ENCODE measurements around the gene ANO2.

The ANO2 gene

DNA sequence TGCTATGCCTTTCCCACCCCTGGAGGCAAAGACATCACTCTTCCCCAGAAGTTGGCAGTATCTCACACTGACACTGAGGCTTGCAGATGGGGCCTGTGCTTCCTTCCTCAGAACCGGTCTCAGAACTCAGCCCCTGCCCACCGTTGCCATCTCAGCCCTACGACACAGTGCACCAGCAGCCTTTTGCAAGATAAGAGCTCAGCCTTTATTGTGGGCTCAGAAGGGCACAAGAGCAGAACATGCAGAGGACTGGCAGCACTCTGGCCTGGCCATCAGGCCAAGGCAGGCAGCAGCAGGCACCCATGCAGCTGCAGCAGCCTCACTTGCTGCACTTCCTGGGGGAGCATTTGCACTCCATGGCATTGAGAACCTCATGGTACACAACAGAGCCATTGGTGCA, 3.6 kb upstream of the ANO2 start:
- TF ChIP-seq ZNF274 (IDR thresholded peaks at IDR 0.05; ENCODE audit: low read depth, low read length), result no peak
- H3K4me3 ChIP-seq (ENCODE audit: low read length), result no peak overlapping the region

GRCh38 chr12:5947006-5947405, 1.9 kb upstream of the ANO2 start:
- H3K4me3 ChIP-seq (ENCODE audit: low read length), result no peak overlapping the region
- TF ChIP-seq ZNF274 (IDR thresholded peaks at IDR 0.05; ENCODE audit: low read depth, low read length), result no peak

DNA sequence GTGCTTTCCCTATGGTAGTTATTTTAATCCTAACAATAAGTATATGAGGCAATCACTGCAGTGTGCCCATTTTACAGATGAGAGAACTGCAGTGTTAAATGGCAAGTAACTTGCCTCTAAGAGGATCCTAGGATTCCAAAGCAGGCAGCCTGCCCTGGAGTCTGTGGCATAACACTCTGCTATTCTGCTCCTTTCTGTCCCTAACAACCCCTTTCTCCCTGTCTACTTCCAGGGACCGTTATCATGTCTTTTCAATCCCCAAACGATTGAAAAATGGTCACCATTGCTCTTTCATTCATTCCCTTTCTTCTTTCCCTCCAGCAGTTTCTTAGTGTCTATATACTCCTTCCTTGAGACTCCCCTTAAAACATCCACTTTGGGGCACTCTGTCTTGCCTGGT, 1.3 kb upstream of the ANO2 start:
- TF ChIP-seq ZNF274 (IDR thresholded peaks at IDR 0.05; ENCODE audit: low read depth, low read length), result no peak

GRCh38 chr12:5944688-5945070, 380 bp downstream of the ANO2 start:
- TF ChIP-seq ZNF274 (IDR thresholded peaks at IDR 0.05; ENCODE audit: low read depth, low read length), result no peak
- no peak overlapping the region; the same call in 1 of the 2 replicates for H3K4me3 ChIP-seq (ENCODE audit: low read length)

More for the DNA sequence above, 1.3 kb upstream of the ANO2 start:
- no peak overlapping the region for H3K4me3 ChIP-seq (ENCODE audit: low read length)

- H3K4me3 ChIP-seq (ENCODE audit: low read length), result no peak overlapping the region
- no peak for TF ChIP-seq ZNF274 (IDR thresholded peaks at IDR 0.05; ENCODE audit: low read depth, low read length)
Observed at GRCh38 chr12:5944053-5944452, 1.0 kb downstream of the ANO2 start.

DNA sequence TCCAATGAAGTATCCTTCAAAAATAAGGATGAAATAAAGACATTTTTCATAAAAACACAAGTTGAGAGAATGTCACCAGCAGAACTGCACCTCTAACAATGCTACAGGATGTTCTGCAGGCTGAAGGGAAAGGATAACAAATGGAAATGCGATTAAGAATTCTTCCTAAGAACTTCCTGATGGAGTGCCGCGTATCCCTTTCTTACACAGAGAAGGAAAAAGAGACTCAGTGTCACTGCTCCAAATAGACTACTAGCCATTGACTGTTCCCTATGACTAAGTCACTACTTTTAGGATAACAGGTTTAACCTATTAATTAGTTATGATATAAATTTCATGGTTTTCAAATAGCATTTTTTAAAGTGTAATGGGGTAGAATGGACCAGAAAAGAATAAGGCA, 3.2 kb downstream of the ANO2 start:
- no peak for TF ChIP-seq ZNF274 (IDR thresholded peaks at IDR 0.05; ENCODE audit: low read depth, low read length)
- H3K4me3 ChIP-seq (ENCODE audit: low read length), result no peak overlapping the region

- no peak for TF ChIP-seq ZNF274 (IDR thresholded peaks at IDR 0.05; ENCODE audit: low read depth, low read length)
- no peak overlapping the region for H3K4me3 ChIP-seq (ENCODE audit: low read length)
Observed at GRCh38 chr12:5927732-5928516, 17.1 kb downstream of the ANO2 start.

DNA sequence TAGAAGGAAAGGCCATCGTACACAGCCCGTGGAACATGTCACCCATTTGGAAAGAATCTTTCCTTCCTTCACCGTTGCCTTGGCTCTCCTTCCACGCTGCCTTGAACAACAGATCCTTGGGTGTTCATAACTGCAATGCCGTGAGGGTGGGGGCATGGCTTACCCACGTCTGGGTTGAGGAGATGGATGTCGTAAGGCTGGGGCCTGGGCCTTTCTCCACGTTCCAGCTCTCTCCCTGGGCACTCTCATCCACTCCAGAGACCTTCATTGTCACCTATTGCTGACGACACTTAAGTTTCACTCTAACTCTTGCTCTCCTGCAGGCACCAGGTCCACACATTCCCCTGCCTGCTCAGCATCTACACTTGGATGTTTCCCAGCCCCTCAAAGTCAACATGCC, 19.4 kb downstream of the ANO2 start:
- H3K4me3 ChIP-seq (ENCODE audit: low read length), result no peak overlapping the region
- TF ChIP-seq ZNF274 (IDR thresholded peaks at IDR 0.05; ENCODE audit: low read depth, low read length), result no peak

DNA sequence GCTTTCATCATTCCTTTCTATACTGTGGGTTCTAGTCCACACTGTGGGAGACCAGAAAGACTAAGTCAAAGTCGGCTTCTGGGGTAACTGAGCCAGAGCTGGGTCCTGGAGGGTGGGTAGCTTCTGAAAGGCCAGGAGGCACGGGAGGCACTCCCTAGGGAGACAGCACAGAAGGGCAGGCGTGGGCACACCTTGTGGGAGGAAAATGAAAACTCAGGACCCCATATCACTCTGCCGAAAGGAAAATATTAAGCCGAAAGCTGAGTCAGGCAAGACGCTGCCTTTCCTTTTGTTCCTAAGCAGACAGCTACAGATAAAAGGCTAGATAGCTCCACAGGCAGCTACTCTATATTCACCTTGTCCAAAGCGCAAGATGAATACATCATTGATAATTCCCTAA, 20.7 kb downstream of the ANO2 start:
- no peak for TF ChIP-seq ZNF274 (IDR thresholded peaks at IDR 0.05; ENCODE audit: low read depth, low read length)

DNA sequence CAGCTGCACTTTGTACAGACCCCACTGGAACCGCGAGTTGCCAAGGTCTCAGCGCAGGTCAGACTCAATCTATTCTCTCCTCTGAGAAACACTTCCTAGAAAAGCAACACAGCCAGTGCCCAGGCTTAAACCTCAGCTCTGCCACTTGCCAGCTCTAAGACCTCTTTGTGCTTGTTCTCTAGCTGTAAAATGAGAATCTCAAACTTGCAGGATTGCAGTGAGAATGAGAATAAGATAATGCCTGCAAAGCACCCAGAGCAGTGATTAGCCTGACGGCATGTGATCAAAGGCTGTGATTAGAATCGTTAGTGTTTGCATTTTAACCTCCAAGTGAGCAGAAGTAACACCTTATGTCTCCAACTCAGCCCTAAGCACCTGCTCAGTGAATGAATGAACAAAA, 21.3 kb downstream of the ANO2 start:
- no peak overlapping the region for H3K4me3 ChIP-seq (ENCODE audit: low read length)
- no peak for TF ChIP-seq ZNF274 (IDR thresholded peaks at IDR 0.05; ENCODE audit: low read depth, low read length)

More for the DNA sequence above, 20.7 kb downstream of the ANO2 start:
- H3K4me3 ChIP-seq (ENCODE audit: low read length), result no peak overlapping the region

GRCh38 chr12:5923043-5923605, 21.9 kb downstream of the ANO2 start:
- H3K4me3 ChIP-seq (ENCODE audit: low read length), result no peak overlapping the region
- no peak for TF ChIP-seq ZNF274 (IDR thresholded peaks at IDR 0.05; ENCODE audit: low read depth, low read length)

DNA sequence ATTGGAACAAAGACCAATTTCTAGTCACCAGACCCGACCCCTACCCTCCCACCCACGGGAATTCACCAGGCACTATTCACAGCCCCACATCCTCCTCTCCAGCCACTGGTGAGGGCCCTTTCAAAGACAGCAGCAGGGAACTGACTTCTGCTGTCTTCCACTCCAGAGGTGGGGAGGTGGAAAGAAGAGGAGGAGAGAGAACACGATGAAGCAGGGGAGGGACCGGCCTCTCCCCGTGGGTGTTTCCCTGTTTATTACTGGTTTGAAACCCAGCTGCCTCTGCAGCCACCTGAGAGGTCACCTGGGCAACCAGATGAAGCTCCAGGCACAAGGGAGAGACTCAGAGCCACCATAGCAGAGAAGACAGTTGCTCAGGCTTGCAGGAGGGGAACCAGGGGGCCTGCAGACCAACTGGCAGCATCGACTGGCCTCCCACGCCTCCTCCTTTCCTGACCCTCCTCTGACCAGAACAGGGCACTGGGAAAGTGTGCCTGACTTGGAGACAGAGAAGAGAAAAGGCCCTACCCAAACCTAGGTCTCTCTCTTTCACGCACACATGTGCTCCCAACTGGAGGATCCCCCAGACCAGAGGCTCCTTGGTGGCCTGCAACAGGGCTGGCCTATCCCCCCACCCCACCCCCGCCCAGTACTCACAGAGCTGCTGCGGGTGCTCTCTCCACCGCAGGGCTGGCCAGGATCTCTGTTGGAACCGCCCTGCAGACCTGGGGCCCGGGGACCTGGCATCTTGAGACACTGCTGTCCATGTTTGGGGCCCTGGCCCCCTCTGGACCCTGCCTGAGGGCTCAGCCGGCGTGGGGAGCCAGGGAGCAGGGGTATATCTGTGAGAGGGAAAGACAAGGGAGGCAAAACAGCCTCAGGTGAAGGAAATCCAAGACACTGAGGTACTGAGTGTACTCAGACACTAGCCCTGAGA, 22.8 kb downstream of the ANO2 start:
- TF ChIP-seq ZNF274 (IDR thresholded peaks at IDR 0.05; ENCODE audit: low read depth, low read length), result no peak
- H3K4me3 ChIP-seq (ENCODE audit: low read length), result no peak overlapping the region

DNA sequence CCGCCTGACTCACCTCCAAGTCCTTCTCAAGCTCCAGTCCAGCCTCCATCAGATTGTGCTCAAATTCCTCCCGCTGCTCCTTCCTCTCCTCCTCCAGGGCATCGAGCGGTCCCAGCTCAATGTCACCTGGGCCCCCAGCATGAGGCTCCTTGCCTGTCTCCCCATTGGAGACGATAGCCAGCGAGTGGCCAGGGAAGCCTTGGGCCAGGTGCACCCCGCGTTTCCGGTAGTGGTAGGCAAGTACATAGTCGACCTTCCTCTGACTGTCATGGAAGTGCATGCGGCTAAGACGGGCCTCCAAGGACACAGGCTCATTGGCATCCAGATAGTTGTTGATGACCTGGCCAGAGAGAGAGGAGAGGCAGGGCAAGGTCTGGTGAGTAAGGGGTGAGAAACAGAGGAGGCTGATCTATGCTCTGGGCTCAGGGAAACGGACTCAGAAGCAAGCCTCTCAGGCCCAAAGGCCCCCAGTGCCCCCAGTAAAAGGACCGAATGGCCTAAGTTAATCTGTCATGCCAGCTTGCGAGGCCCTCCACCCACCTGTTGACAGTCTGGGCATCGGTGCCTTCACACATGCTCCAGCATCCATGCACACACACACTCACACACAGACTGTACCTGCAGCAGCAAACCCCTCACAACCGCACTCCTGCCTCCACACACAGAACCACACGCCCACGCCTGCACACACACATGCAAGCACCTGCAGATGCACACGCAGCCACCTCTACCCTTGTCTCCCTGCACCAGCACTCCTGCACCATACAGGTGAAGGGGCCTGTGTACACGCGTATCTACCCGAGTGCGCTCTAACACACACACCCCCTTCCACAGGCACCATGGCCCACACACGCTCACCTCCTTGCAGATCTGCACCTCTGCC, 23.8 kb downstream of the ANO2 start:
- no peak for TF ChIP-seq ZNF274 (IDR thresholded peaks at IDR 0.05; ENCODE audit: low read depth, low read length)
- H3K4me3 ChIP-seq (ENCODE audit: low read length), result no peak overlapping the region
